Motor neuron (in vitro differentiated cells): ENCODE data around the gene SLC27A4. TPM values are rescaled to one million over a fixed set of nuclear protein-coding genes. Genes with fewer than 3 reads are reported as not detected.

Experiments
- ATAC-seq, 8 experiments: fragments of 200-7000 bp; cut with Tn5 transposase; replicated peaks in 6 of 8; 2 replicates each; pipeline ENCODE4 v1.8.0; 2021; ENCODE audit warnings: mild to moderate bottlenecking in 8 of 8, moderate library complexity in 8 of 8
- H3K27ac ChIP-seq, 2 donors: fragments of 250-450 bp; sonication (Bioruptor Pico); 2 replicates each; pipeline ENCODE4 v1.9.0; 2021; ENCODE audit warnings: antibody characterized with exemption in 2 of 2, mild to moderate bottlenecking in 2 of 2, moderate library complexity in 1 of 2
- H3K4me1 ChIP-seq, 2 donors: fragments of 250-450 bp; sonication (Bioruptor Pico); replicated peaks in 1 of 2; 2 replicates each; pipeline ENCODE4 v1.6.1; 2021; ENCODE audit warnings: antibody characterized with exemption in 2 of 2, mild to moderate bottlenecking in 2 of 2, moderate library complexity in 1 of 2
- H3K4me3 ChIP-seq, 5 donors: fragments of 250-450 bp; sonication (Bioruptor Pico); 2 replicates each; pipeline ENCODE4 v1.9.0; 2021; ENCODE audit warnings: antibody characterized with exemption in 5 of 5, mild to moderate bottlenecking in 5 of 5, moderate library complexity in 4 of 5
- WGBS, 10 experiments: fragments of 450-650 bp; shearing (Covaris generic); methylation state at CpG; one replicate each; pipeline ENCODE4 v1.0.0; 2022; 5-methylcytosine and 5-hydroxymethylcytosine counted together
- in situ Hi-C, 9 experiments: fragments of 400-800 bp; cut with MboI; loops; one replicate each; pipeline ENCODE4 v1.15.0; 2021; ENCODE audit warnings: low sequenced_read_pairs in 9 of 9, low pct_unique_long_range_greater_than_20kb in 2 of 9; ENCODE audit not compliant: unreplicated experiment in 9 of 9
- total RNA-seq, 8 experiments: library from RNA; unstranded; fragments of 300-600 nt; gene quantifications; 2 replicates each; pipeline versions ENCODE4 v1.2.3 to v1.2.4, GENCODE V29; 2022

Gene SLC27A4
- total RNA-seq, 8 experiments from 2014 or later: 10.4 to 31.7 (median 17.7) TPM

DNA sequence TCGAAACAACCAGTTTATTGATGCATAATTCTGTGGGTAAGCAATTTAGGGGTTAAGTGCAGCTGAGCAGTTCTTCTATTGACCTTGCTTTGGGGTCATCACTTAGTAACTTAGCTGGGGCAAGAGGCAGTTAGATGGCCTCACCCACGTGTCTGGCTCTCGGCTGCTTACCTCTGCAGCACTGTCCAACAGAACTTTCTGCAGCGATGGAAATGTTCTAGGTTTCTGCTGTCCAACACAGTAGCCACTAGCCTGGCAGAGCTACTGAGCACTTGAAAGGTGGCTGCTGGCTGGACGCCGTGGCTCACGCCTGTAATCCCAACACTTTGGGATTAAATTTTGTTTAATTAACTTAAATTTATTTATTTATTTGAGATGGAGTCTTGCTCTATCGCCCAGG lies 17.8 kb downstream of the SLC27A4 start:
- 83 to 100% (median 90%) methylated on average over 1 to 7 of the region's 8 CpGs; no CpG with 5 or more reads in 3 of the 10 experiments for WGBS, 10 experiments
- Histone ChIP-seq H3K4me3 (no peak overlapping the region), H3K27ac (no peak overlapping the region), H3K4me1 (peaks cover 8 to 12% of the 10 kb centered on the region in 2 donors)
- ATAC-seq: no peak
- in situ Hi-C loops: no loop called here

- Histone ChIP-seq H3K27ac (no peak overlapping the region), H3K4me3 (no peak overlapping the region), H3K4me1 (peaks cover 8 to 12% of the 10 kb centered on the region in 2 donors)
- in situ Hi-C loops: no loop called here
- ATAC-seq: no peak
- 100% methylated on average over 1 to 2 of the region's 4 CpGs; no CpG with 5 or more reads in 7 of the 10 experiments for WGBS, 10 experiments
Observed at GRCh38 chr9:128358861-128359260, 18.5 kb downstream of the SLC27A4 start.

DNA sequence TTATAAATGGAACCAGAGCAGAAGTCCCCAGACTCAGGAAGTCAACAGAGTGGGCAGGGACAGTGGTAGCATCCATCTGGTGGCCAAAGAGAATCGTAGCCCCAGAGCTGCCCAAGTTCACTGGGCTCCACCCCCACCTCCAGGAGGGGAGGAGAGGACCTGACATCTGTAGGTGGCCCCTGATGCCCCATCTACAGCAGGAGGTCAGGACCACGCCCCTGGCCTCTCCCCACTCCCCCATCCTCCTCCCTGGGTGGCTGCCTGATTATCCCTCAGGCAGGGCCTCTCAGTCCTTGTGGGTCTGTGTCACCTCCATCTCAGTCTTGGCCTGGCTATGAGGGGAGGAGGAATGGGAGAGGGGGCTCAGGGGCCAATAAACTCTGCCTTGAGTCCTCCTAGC lies 20.5 kb downstream of the SLC27A4 start:
- 60% methylated on average over 1 of the region's 2 CpGs; no CpG with 5 or more reads in 9 of the 10 experiments for WGBS, 10 experiments
- peaks cover 20 to 30% of the 10 kb centered on the region in 2 donors for H3K4me1 ChIP-seq
- no peak for ATAC-seq
- H3K27ac ChIP-seq: no peak overlapping the region
- in situ Hi-C loops: loop anchor here in 3 of 9 experiments (10.0 kb wide), 1 partner anchor 54 kb away; no protein-coding TSS in a partner anchor
- no peak overlapping the region for H3K4me3 ChIP-seq

- peak overlapping the region; percentile 3 to 49 for H3K27ac ChIP-seq
- H3K4me3 ChIP-seq: no peak overlapping the region
- 71 to 100% (median 90%) methylated on average over 1 to 8 of the region's 14 CpGs; no CpG with 5 or more reads in 7 of the 10 experiments for WGBS, 10 experiments
- ATAC-seq: peak in 7 of 8 experiments; percentile 1 to 44 (median 7)
- in situ Hi-C loops: loop anchor here in 3 of 9 experiments (10.0 kb wide), 1 partner anchor 53 kb away; no protein-coding TSS in a partner anchor
- H3K4me1 ChIP-seq: peaks cover 21 to 33% of the 10 kb centered on the region in 2 donors
Observed at GRCh38 chr9:128361296-128361985, 21.1 kb downstream of the SLC27A4 start.

- ATAC-seq: peak; percentile 69 to 87 (median 74)
- Histone ChIP-seq H3K27ac (peak overlapping the region; percentile 21 to 49), H3K4me3 (no peak overlapping the region), H3K4me1 (peaks cover 21 to 33% of the 10 kb centered on the region in 2 donors)
- 0 to 100% (median 18%) methylated on average over 1 to 9 of the region's 20 CpGs; no CpG with 5 or more reads in 2 of the 10 experiments for WGBS, 10 experiments
- in situ Hi-C loops: loop anchor here in 3 of 9 experiments (10.0 kb wide), 1 partner anchor 53 kb away; no protein-coding TSS in a partner anchor
Observed at GRCh38 chr9:128361986-128362646, 21.8 kb downstream of the SLC27A4 start.

DNA sequence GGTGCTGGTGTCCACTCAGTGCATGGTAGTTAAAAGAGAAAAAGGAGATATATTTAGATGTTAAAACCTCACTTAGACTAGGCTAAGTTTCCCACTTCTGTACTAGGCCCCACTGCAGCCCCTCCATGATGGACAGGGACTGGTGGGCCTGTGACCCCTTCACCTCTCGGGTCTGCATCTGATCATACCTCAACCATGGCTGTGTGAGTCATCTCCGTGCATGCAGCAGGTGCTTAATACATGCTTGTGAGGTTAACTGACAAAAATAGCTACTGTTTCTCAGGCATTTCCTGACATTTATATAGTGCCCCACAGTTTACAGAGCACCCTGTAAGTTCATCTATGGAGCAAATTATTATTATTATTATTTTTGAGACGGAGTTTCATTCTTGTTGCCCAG lies 22.4 kb downstream of the SLC27A4 start:
- in situ Hi-C loops: loop anchor here in 3 of 9 experiments (10.0 kb wide), 1 partner anchor 52 kb away; no protein-coding TSS in a partner anchor
- peaks cover 21 to 33% of the 10 kb centered on the region in 2 donors for H3K4me1 ChIP-seq
- WGBS, 10 experiments: 67 to 100% (median 90%) methylated on average over 1 of the region's 3 CpGs; no CpG with 5 or more reads in 6 of the 10 experiments
- peak overlapping the region in 1 of 2 donors; percentile 43 for H3K27ac ChIP-seq
- ATAC-seq: no peak
- no peak overlapping the region for H3K4me3 ChIP-seq

GRCh38 chr9:128365525-128365924 lies 25.2 kb downstream of the SLC27A4 start:
- peak overlapping the region in 3 of 5 donors; percentile 11 to 18 (median 11) for H3K4me3 ChIP-seq
- 0 to 100% (median 67%) methylated on average over 1 to 3 of the region's 4 CpGs; no CpG with 5 or more reads in 5 of the 10 experiments for WGBS, 10 experiments
- peak overlapping the region; percentile 93 to 98 for H3K27ac ChIP-seq
- H3K4me1 ChIP-seq: peaks cover 26 to 38% of the 10 kb centered on the region in 2 donors
- in situ Hi-C loops: loop anchor here in 3 of 9 experiments (10.0 kb wide), 1 partner anchor 49 kb away; no protein-coding TSS in a partner anchor
- ATAC-seq: no peak

- no peak overlapping the region for H3K4me3 ChIP-seq
- in situ Hi-C loops: loop anchor here in 3 of 9 experiments (10.0 kb wide), 1 partner anchor 46 kb away; no protein-coding TSS in a partner anchor
- 79 to 100% (median 98%) methylated on average over 1 to 6 of the region's 9 CpGs; no CpG with 5 or more reads in 1 of the 10 experiments for WGBS, 10 experiments
- H3K27ac ChIP-seq: no peak overlapping the region
- ATAC-seq: no peak
- H3K4me1 ChIP-seq: peaks cover 27 to 30% of the 10 kb centered on the region in 2 donors
Observed at GRCh38 chr9:128369024-128369706, 28.8 kb downstream of the SLC27A4 start.

GRCh38 chr9:128370367-128370751 lies 30.0 kb downstream of the SLC27A4 start:
- peak overlapping the region; percentile 95 for H3K27ac ChIP-seq
- H3K4me3 ChIP-seq: peak overlapping the region; percentile 70 to 98 (median 78)
- peaks cover 19% of the 10 kb centered on the region in 2 donors for H3K4me1 ChIP-seq
- peak in 2 of 8 experiments; percentile 0 to 2 for ATAC-seq
- in situ Hi-C loops: no loop called here

DNA sequence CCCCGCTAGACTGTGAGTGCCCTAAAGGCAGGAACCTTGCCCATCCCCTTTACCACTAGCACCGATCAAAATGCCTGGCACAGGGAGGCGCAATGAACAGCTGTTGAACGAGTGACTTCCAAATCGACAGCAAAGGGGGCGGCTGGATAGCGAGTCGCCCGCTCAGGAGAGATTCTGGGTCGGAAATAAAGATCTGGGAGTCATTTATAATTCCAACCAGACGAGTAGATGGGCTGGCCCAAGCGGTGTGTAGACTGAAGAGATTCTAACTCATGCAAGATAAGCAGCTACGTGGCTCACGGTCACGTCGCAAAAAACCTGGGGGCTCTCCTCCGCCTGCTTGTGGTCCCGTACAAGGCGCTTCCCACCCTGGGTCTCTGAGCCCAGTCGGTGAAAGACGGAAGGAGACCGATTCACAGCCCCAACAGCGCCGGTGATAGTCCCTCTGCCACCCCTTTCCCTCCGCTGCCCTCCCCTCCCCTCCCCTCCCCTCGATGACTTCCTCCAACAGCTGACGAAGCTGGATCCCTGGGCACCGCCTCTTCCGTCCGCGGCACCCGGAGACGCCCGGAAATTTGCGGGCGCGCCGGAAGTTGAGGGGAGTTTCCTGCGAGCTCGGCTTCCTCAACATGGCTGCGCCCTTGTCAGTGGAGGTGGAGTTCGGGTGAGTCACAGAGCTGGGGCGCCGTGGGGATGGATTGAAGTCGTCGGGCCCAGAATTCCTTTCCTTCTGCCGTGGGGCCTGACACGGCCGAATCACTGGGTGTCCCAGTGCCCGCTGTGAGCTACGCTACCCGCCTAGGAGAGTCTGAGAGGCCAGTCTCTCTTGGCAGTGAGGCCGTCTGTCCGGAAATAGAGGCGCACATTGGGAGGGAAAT lies 30.7 kb downstream of the SLC27A4 start, which contains the start of gene URM1:
Gene URM1, plus strand, starts transcription at position 623 of the 878 bp plus-strand sequence. Its CDS starts 7 bp downstream, at position 630.
- H3K27ac ChIP-seq: peak within 1 kb of the TSS; percentile 95
- peaks cover 13 to 14% of the 10 kb centered on the region in 2 donors for H3K4me1 ChIP-seq
- peak within 1 kb of the TSS; percentile 70 to 98 (median 78) for H3K4me3 ChIP-seq
- in situ Hi-C loops: no loop called here
- ATAC-seq: peak; percentile 88 to 96 (median 90)
- 0 to 8% (median 2%) methylated on average over 1 to 17 of the region's 55 CpGs; no CpG with 5 or more reads in 2 of the 10 experiments for WGBS, 10 experiments

DNA sequence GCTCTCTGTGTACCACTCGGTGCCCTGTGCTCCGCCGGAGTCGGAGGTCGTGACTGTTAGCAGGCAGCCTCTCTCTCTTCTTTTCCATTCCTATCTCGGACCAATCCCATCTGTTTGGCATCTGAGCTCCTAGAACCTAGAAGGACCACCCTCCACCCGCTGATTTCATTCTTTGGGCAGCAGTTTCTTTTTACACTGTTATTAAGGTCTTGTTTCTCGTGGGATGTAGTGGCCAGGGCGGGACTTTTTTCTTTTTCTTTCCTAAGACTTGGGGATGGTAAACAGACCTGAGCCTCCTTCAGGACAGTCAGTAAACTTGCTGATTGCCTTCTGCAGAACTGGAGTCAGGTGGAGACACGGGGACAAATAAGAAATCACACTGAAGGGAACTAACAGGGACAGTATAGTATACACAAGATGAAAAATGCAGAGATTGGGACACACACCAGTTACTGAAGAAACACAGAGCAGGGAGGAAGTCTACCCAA lies 31.3 kb downstream of the SLC27A4 start:
- 0 to 2% (median 0%) methylated on average over 1 to 10 of the region's 10 CpGs; no CpG with 5 or more reads in 1 of the 10 experiments for WGBS, 10 experiments
- peak overlapping the region; percentile 70 to 98 (median 78) for H3K4me3 ChIP-seq
- no peak for ATAC-seq
- peaks cover 12 to 14% of the 10 kb centered on the region in 2 donors for H3K4me1 ChIP-seq
- H3K27ac ChIP-seq: peak overlapping the region; percentile 95
- in situ Hi-C loops: no loop called here
